Duodenal mucosa (tissue), 2 donors: ENCODE data around the gene PNKD.

ENCODE experiments used
- H3K27ac ChIP-seq: one replicate; pipeline ENCODE4 v1.7.0; 2013; ENCODE audit warnings: low read depth, low read length
- H3K27me3 ChIP-seq, 2 donors: one replicate each; pipeline ENCODE4 v1.7.0; 2013; ENCODE audit warnings: low read length in 2 of 2, control low read depth in 1 of 2; ENCODE audit not compliant: insufficient read depth in 2 of 2, control insufficient read depth in 1 of 2
- H3K36me3 ChIP-seq, 2 donors: one replicate each; pipeline ENCODE4 v1.7.0; 2013; ENCODE audit warnings: low read length in 2 of 2, control low read depth in 1 of 2; ENCODE audit not compliant: insufficient read depth in 2 of 2, control insufficient read depth in 1 of 2
- H3K4me1 ChIP-seq, 2 donors: one replicate each; pipeline ENCODE4 v1.7.0; 2013; ENCODE audit warnings: low read length in 2 of 2, control low read depth in 1 of 2; ENCODE audit not compliant: insufficient read depth in 2 of 2, control insufficient read depth in 1 of 2
- H3K4me3 ChIP-seq, 2 donors: one replicate each; pipeline ENCODE4 v1.7.0; 2013; ENCODE audit warnings: low read length in 2 of 2, low read depth in 1 of 2
- H3K9ac ChIP-seq, 2 donors: one replicate each; pipeline ENCODE4 v1.7.0; 2013; ENCODE audit warnings: low read length in 2 of 2, low read depth in 1 of 2
- H3K9me3 ChIP-seq, 2 donors: one replicate each; pipeline ENCODE4 v1.7.0; 2013; ENCODE audit warnings: low read length in 2 of 2, control low read depth in 1 of 2; ENCODE audit not compliant: control insufficient read depth in 1 of 2

Gene PNKD

GRCh38 chr2:218269900-218270720, at the start of gene PNKD, which contains the start of gene AAMP:
Gene PNKD (plus strand): TSS chr2:218270519. CDS start chr2:218270536, 17 bp downstream.
Gene AAMP (minus strand): TSS chr2:218270137. CDS start chr2:218270086, 51 bp downstream.
- H3K27ac ChIP-seq = peak within 1 kb of the TSS; percentile 52
- peak within 1 kb of the TSS; percentile 82 to 94 for H3K9ac ChIP-seq
- no peaks in the 10 kb centered on the region for H3K9me3 ChIP-seq
- peak within 1 kb of the TSS; percentile 91 to 99 for H3K4me3 ChIP-seq
- H3K36me3 ChIP-seq = peaks cover 30 to 40% of the 10 kb centered on the region in 2 donors
- no peaks in the 10 kb centered on the region for H3K27me3 ChIP-seq
- H3K4me1 ChIP-seq = peaks cover 40% of the 10 kb centered on the region in 2 donors

- H3K4me1 ChIP-seq = peaks cover 66 to 76% of the 10 kb centered on the region in 2 donors
- no peak overlapping the region for H3K27ac ChIP-seq
- H3K9ac ChIP-seq = peak overlapping the region in 1 of 2 donors; percentile 96
- H3K36me3 ChIP-seq = peaks cover 4 to 26% of the 10 kb centered on the region in 2 donors
- no peaks in the 10 kb centered on the region for H3K9me3 ChIP-seq
- H3K27me3 ChIP-seq = no peaks in the 10 kb centered on the region
- H3K4me3 ChIP-seq = no peak overlapping the region
Measured at GRCh38 chr2:218221000-218221399, 49.3 kb upstream of the PNKD start.

- H3K9ac ChIP-seq = peak overlapping the region in 1 of 2 donors; percentile 22
- H3K36me3 ChIP-seq = peaks cover 9 to 40% of the 10 kb centered on the region in 2 donors
- no peaks in the 10 kb centered on the region for H3K9me3 ChIP-seq
- no peaks in the 10 kb centered on the region for H3K27me3 ChIP-seq
- H3K4me3 ChIP-seq = no peak overlapping the region
- no peak overlapping the region for H3K27ac ChIP-seq
- peaks cover 59 to 73% of the 10 kb centered on the region in 2 donors for H3K4me1 ChIP-seq
Measured at GRCh38 chr2:218223046-218223445, 47.3 kb upstream of the PNKD start.

- peaks cover 58 to 76% of the 10 kb centered on the region in 2 donors for H3K4me1 ChIP-seq
- peaks cover 19 to 49% of the 10 kb centered on the region in 2 donors for H3K36me3 ChIP-seq
- no peaks in the 10 kb centered on the region for H3K9me3 ChIP-seq
Measured at GRCh38 chr2:218224186-218224585, 46.1 kb upstream of the PNKD start.

GRCh38 chr2:218226903-218227302, 43.4 kb upstream of the PNKD start:
- no peak overlapping the region for H3K9ac ChIP-seq
- no peaks in the 10 kb centered on the region for H3K9me3 ChIP-seq
- H3K4me1 ChIP-seq = peaks cover 61 to 65% of the 10 kb centered on the region in 2 donors
- H3K4me3 ChIP-seq = no peak overlapping the region
- no peak overlapping the region for H3K27ac ChIP-seq
- H3K36me3 ChIP-seq = peaks cover 30 to 60% of the 10 kb centered on the region in 2 donors
- H3K27me3 ChIP-seq = no peaks in the 10 kb centered on the region

More at GRCh38 chr2:218224186-218224585, 46.1 kb upstream of the PNKD start:
- no peak overlapping the region for H3K27ac ChIP-seq
- H3K4me3 ChIP-seq = no peak overlapping the region
- no peak overlapping the region for H3K9ac ChIP-seq
- H3K27me3 ChIP-seq = no peaks in the 10 kb centered on the region

GRCh38 chr2:218228366-218229090, 41.8 kb upstream of the PNKD start:
- Histone ChIP-seq H3K27me3 (no peaks in the 10 kb centered on the region), H3K4me1 (peaks cover 44 to 49% of the 10 kb centered on the region in 2 donors), H3K4me3 (no peak overlapping the region), H3K36me3 (peaks cover 34 to 75% of the 10 kb centered on the region in 2 donors), H3K9me3 (no peaks in the 10 kb centered on the region), H3K27ac (peak overlapping the region; percentile 72), H3K9ac (no peak overlapping the region)

- H3K36me3 ChIP-seq = peaks cover 37 to 80% of the 10 kb centered on the region in 2 donors
- H3K4me1 ChIP-seq = peaks cover 41 to 43% of the 10 kb centered on the region in 2 donors
- no peak overlapping the region for H3K9ac ChIP-seq
- no peaks in the 10 kb centered on the region for H3K27me3 ChIP-seq
- H3K4me3 ChIP-seq = no peak overlapping the region
- H3K27ac ChIP-seq = peak overlapping the region; percentile 72
- no peaks in the 10 kb centered on the region for H3K9me3 ChIP-seq
Measured at GRCh38 chr2:218229239-218229638, 41.1 kb upstream of the PNKD start.

GRCh38 chr2:218229851-218230250, 40.5 kb upstream of the PNKD start:
- Histone ChIP-seq H3K9me3 (no peaks in the 10 kb centered on the region), H3K27ac (no peak overlapping the region), H3K27me3 (no peaks in the 10 kb centered on the region), H3K4me3 (no peak overlapping the region), H3K36me3 (peaks cover 39 to 80% of the 10 kb centered on the region in 2 donors), H3K9ac (no peak overlapping the region), H3K4me1 (peaks cover 37 to 41% of the 10 kb centered on the region in 2 donors)

- H3K4me3 ChIP-seq = peak overlapping the region in 1 of 2 donors; percentile 32
- H3K4me1 ChIP-seq = peaks cover 28 to 35% of the 10 kb centered on the region in 2 donors
- no peaks in the 10 kb centered on the region for H3K9me3 ChIP-seq
- peaks cover 39 to 80% of the 10 kb centered on the region in 2 donors for H3K36me3 ChIP-seq
- no peaks in the 10 kb centered on the region for H3K27me3 ChIP-seq
- H3K9ac ChIP-seq = no peak overlapping the region
- H3K27ac ChIP-seq = peak overlapping the region; percentile 52
Measured at GRCh38 chr2:218230882-218231281, 39.4 kb upstream of the PNKD start.

- Histone ChIP-seq H3K27me3 (no peaks in the 10 kb centered on the region), H3K36me3 (peaks cover 31 to 85% of the 10 kb centered on the region in 2 donors), H3K9ac (no peak overlapping the region), H3K4me1 (peaks cover 22 to 34% of the 10 kb centered on the region in 2 donors), H3K9me3 (no peaks in the 10 kb centered on the region), H3K4me3 (no peak overlapping the region), H3K27ac (no peak overlapping the region)
Measured at GRCh38 chr2:218233543-218233942, 36.8 kb upstream of the PNKD start.
